H1 (cell line): ENCODE results near the gene GPR68.

Experiments used
- CBX5 ChIP-seq: fragments of 300-800, 300-1000 bp; sonication (generic); IDR thresholded peaks from 2 replicates; pipeline ENCODE4 v1.7.1; 2016; ENCODE audit warnings: antibody characterized with exemption, low read length, low read depth
- EGR1 ChIP-seq: IDR thresholded peaks from 2 replicates; pipeline ENCODE4 v1.6.1; 2011; ENCODE audit warnings: low read depth, low read length, borderline replicate concordance
- EZH2 ChIP-seq: fragments of 200-600 bp; sonication (generic); IDR thresholded peaks from 2 replicates; pipeline ENCODE4 v1.7.1; 2012; ENCODE audit warnings: low read depth, mild to moderate bottlenecking, moderate library complexity, low read length, inconsistent platforms; ENCODE audit not compliant: severe bottlenecking
- POLR2AphosphoS5 ChIP-seq: IDR thresholded peaks from 2 replicates; pipeline ENCODE4 v1.6.1; 2011; ENCODE audit warnings: low read depth, low read length
- SAP30 ChIP-seq: fragments of 300-600 bp; sonication (generic); IDR thresholded peaks from 2 replicates; pipeline ENCODE4 v1.7.1; 2012; ENCODE audit warnings: low read length, moderate library complexity, mild to moderate bottlenecking, inconsistent platforms; ENCODE audit not compliant: insufficient read depth, insufficient replicate concordance
- YY1 ChIP-seq: IDR thresholded peaks from 2 replicates; pipeline ENCODE4 v1.6.1; 2011; ENCODE audit warnings: low read depth, mild to moderate bottlenecking, low read length
- TF ChIP-seq, protein P1 (sequence below): IDR thresholded peaks from 2 replicates; pipeline ENCODE4 v1.6.1; 2012; ENCODE audit warnings: inconsistent platforms
- TF ChIP-seq, protein P2 (sequence below): IDR thresholded peaks from 2 replicates; pipeline ENCODE4 v1.6.1; 2011; ENCODE audit warnings: low read depth, mild to moderate bottlenecking, low read length; ENCODE audit not compliant: insufficient read depth

DNA sequence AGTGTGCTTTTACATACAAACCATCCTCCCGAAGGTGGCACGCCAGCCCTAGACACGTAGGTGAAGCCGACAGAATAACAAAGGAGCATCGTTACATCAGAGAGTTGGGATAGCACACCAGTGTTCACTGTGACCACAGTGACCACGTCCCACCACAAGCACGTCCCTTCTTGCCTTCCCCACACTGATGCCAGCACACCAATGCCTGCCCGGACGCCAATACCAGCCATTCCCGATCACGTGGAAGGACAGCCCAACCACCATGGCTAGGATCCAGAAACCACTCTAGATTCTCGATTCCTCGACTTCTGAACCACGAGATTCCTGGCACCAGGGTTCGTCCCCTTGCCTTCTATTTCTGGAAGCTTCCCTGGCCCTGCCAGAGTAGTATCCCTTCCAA is 48.0 kb upstream of the GPR68 start:
- TF ChIP-seq POLR2AphosphoS5 = no peak
- TF ChIP-seq, protein P1, sequence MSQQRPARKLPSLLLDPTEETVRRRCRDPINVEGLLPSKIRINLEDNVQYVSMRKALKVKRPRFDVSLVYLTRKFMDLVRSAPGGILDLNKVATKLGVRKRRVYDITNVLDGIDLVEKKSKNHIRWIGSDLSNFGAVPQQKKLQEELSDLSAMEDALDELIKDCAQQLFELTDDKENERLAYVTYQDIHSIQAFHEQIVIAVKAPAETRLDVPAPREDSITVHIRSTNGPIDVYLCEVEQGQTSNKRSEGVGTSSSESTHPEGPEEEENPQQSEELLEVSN = no peak
- no peak for TF ChIP-seq YY1
- no peak for TF ChIP-seq EZH2
- TF ChIP-seq SAP30 = no peak
- no peak for TF ChIP-seq CBX5
- TF ChIP-seq EGR1 = no peak
- TF ChIP-seq, protein P2, sequence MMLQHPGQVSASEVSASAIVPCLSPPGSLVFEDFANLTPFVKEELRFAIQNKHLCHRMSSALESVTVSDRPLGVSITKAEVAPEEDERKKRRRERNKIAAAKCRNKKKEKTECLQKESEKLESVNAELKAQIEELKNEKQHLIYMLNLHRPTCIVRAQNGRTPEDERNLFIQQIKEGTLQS = no peak
